GM12878 (cell line): ENCODE results near the gene VRK3. TPM values are rescaled to one million over a fixed set of nuclear protein-coding genes. Genes with fewer than 3 reads are reported as not detected.

Source experiments
- ASH2L ChIP-seq: fragments of 300-600, 200-600 bp; sonication (generic); IDR thresholded peaks from 2 replicates; pipeline ENCODE4 v1.6.1; 2017; ENCODE audit warnings: low read depth, mild to moderate bottlenecking, borderline replicate concordance
- CBX3 ChIP-seq: fragments of 200-600 bp; sonication (generic); IDR thresholded peaks from 2 replicates; pipeline ENCODE4 v1.6.1; 2016; ENCODE audit warnings: low read depth, borderline replicate concordance
- EED ChIP-seq: sonication (generic); IDR thresholded peaks from 2 replicates; pipeline ENCODE4 v1.6.1; 2016; ENCODE audit warnings: antibody characterized with exemption, low read depth
- FOS ChIP-seq: IDR thresholded peaks from 3 replicates; pipeline ENCODE4 v1.6.1; 2011; ENCODE audit warnings: borderline replicate concordance; ENCODE audit not compliant: insufficient read length; ENCODE audit errors: extremely low read depth
- FOXM1 ChIP-seq: IDR thresholded peaks from 2 replicates; pipeline ENCODE4 v1.6.1; 2012; ENCODE audit warnings: low read depth, mild to moderate bottlenecking, inconsistent platforms, low read length, moderate library complexity
- HDAC6 ChIP-seq: fragments of 200-600 bp; sonication (generic); IDR thresholded peaks from one replicate; pipeline ENCODE4 v1.8.0; 2017; ENCODE audit warnings: antibody characterized with exemption; ENCODE audit not compliant: unreplicated experiment
- IKZF1 ChIP-seq: fragments of 450-650 bp; conservative IDR thresholded peaks from 2 replicates; pipeline ENCODE4 v1.6.1; 2017; ENCODE audit warnings: antibody characterized with exemption, mild to moderate bottlenecking
- IRF5 ChIP-seq: fragments of 450-650 bp; IDR thresholded peaks from 2 replicates; pipeline ENCODE4 v1.6.1; 2017; ENCODE audit warnings: borderline replicate concordance
- KAT2A ChIP-seq: conservative IDR thresholded peaks from 2 replicates; pipeline ENCODE4 v1.6.1; 2011; ENCODE audit warnings: low read depth, low read length; ENCODE audit not compliant: control insufficient read depth
- KLF5 ChIP-seq: fragments of 450-650 bp; IDR thresholded peaks from 2 replicates; pipeline ENCODE4 v1.6.1; 2014; ENCODE audit warnings: mild to moderate bottlenecking; ENCODE audit not compliant: partially characterized antibody
- MEF2B ChIP-seq: fragments of 450-650 bp; IDR thresholded peaks from 2 replicates; pipeline ENCODE4 v1.6.1; 2018; ENCODE audit warnings: mild to moderate bottlenecking, moderate library complexity; ENCODE audit not compliant: partially characterized antibody, poor library complexity, severe bottlenecking
- NFXL1 ChIP-seq: fragments of 450-650 bp; IDR thresholded peaks from 2 replicates; pipeline ENCODE4 v1.6.1; 2017; ENCODE audit warnings: antibody characterized with exemption, mild to moderate bottlenecking, borderline replicate concordance
- NKRF ChIP-seq: fragments of 450-650 bp; conservative IDR thresholded peaks from 2 replicates; pipeline ENCODE4 v1.6.1; 2017; ENCODE audit warnings: mild to moderate bottlenecking, moderate library complexity
- NR2C2 ChIP-seq: IDR thresholded peaks from 2 replicates; pipeline ENCODE4 v1.6.1; 2011; ENCODE audit warnings: borderline replicate concordance, low read depth; ENCODE audit not compliant: control insufficient read depth, insufficient read length
- NR2F1 ChIP-seq: fragments of 450-650 bp; conservative IDR thresholded peaks from 2 replicates; pipeline ENCODE4 v1.6.1; 2017; ENCODE audit warnings: mild to moderate bottlenecking
- POLR2AphosphoS2 ChIP-seq: IDR thresholded peaks from 2 replicates; pipeline ENCODE4 v1.6.1; 2011; ENCODE audit warnings: low read depth, mild to moderate bottlenecking, low read length, improper control_type of control experiment, moderate library complexity
- RBBP5 ChIP-seq: fragments of 200-600 bp; sonication (generic); conservative IDR thresholded peaks from 2 replicates; pipeline ENCODE4 v1.6.1; 2016
- SPI1 ChIP-seq: IDR thresholded peaks from 2 replicates; pipeline ENCODE4 v1.6.1; 2011; ENCODE audit warnings: low read depth, mild to moderate bottlenecking, low read length, moderate library complexity, borderline replicate concordance; ENCODE audit not compliant: insufficient read depth
- SRF ChIP-seq, 2 experiments: IDR thresholded peaks; 2 replicates each; pipeline ENCODE4 v1.6.1; 2011; ENCODE audit warnings: low read depth in 2 of 2, low read length in 2 of 2, mild to moderate bottlenecking in 1 of 2, moderate library complexity in 1 of 2
- SUPT20H ChIP-seq: IDR thresholded peaks from 2 replicates; pipeline ENCODE4 v1.6.1; 2011; ENCODE audit warnings: low read depth, mild to moderate bottlenecking, low read length, moderate library complexity, borderline replicate concordance; ENCODE audit not compliant: control insufficient read depth
- TARDBP ChIP-seq: IDR thresholded peaks from 2 replicates; pipeline ENCODE4 v1.6.1; 2016; ENCODE audit warnings: borderline replicate concordance
- TBL1XR1 ChIP-seq: IDR thresholded peaks from 2 replicates; pipeline ENCODE4 v1.6.1; 2012; ENCODE audit warnings: low read depth, low read length, improper control_type of control experiment
- ZZZ3 ChIP-seq: IDR thresholded peaks from 2 replicates; pipeline ENCODE4 v1.6.1; 2011; ENCODE audit warnings: low read depth; ENCODE audit not compliant: control insufficient read depth, insufficient read length
- polyA plus RNA-seq, 11 experiments: library from polyadenylated mRNA; depleted of rRNA in 4 of 11; unstranded in 6 of 11; stranded (reverse) in 5 of 11; fragments of >200 nt; fragmentation: Nextera tagmentation in 4 of 11; fragmentation: Illumina TruSeq in 1 of 11; extraction: Ambion mirVana in 4 of 11; extraction: Trizol in 1 of 11; gene quantifications; 1 replicate in 1 of 11; 2 replicates in 10 of 11; pipeline versions ENCODE4 v1.2.1 to v1.2.3, GENCODE V29; 2011 to 2016; ENCODE audit warnings: inconsistent platforms in 2 of 11, missing spikeins in 2 of 11, low read depth in 1 of 11
- total RNA-seq, 4 experiments: library from RNA; depleted of rRNA in 3 of 4; stranded (reverse); fragments of >200 nt in 3 of 4; fragmentation: Illumina TruSeq in 1 of 4; extraction: Trizol in 1 of 4; gene quantifications; 2 replicates each; pipeline versions ENCODE4 v1.2.1 to v1.2.3, GENCODE V29; 2013 to 2021
- TF ChIP-seq, protein P1 (sequence below): IDR thresholded peaks from 2 replicates; pipeline ENCODE4 v1.6.1; 2011; ENCODE audit warnings: low read depth, low read length, improper control_type of control experiment, borderline replicate concordance
- TF ChIP-seq, protein P2 (sequence below): IDR thresholded peaks from 2 replicates; pipeline ENCODE4 v1.6.1; 2012; ENCODE audit warnings: low read length, inconsistent platforms

VRK3 gene
- total and polyA plus RNA-seq, 10 of the 15 experiments (the other 5 are each of a cell fraction or from before 2014, with no cell fraction given): 17.3 to 61.9 (median 35.5) TPM

GRCh38 chr19:49929121-49929610 is 96.0 kb downstream of the VRK3 start, which contains the start of the genes ATF5 and NUP62 (continued):
- peak; percentile 68 for TF ChIP-seq KLF5
- TF ChIP-seq HDAC6: peak; percentile 82
- peak; percentile 22 for TF ChIP-seq MEF2B
- TF ChIP-seq SUPT20H: no peak
- TF ChIP-seq RBBP5: no peak
- TF ChIP-seq ZZZ3: no peak
- TF ChIP-seq, protein P1, sequence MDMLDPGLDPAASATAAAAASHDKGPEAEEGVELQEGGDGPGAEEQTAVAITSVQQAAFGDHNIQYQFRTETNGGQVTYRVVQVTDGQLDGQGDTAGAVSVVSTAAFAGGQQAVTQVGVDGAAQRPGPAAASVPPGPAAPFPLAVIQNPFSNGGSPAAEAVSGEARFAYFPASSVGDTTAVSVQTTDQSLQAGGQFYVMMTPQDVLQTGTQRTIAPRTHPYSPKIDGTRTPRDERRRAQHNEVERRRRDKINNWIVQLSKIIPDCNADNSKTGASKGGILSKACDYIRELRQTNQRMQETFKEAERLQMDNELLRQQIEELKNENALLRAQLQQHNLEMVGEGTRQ: no peak
- no peak for TF ChIP-seq SRF (IDR thresholded peaks at IDR 0.05; ENCODE audit: low read depth in 2 of 2, low read length in 2 of 2)
- peak; percentile 75 for TF ChIP-seq NR2F1
- TF ChIP-seq KAT2A: no peak
- no peak for TF ChIP-seq FOS
- TF ChIP-seq TARDBP: 0 out of 2 replicates have a peak, but pooled peaks have one; percentile 52
- peak; percentile 95 for TF ChIP-seq IKZF1
- peak; percentile 39; the same call in 1 of the 2 replicates for TF ChIP-seq NKRF
- peak; percentile 80; the same call in 1 of the 2 replicates for TF ChIP-seq POLR2AphosphoS2
- TF ChIP-seq EED: peak; percentile 77
- no peak for TF ChIP-seq SPI1
- no peak for TF ChIP-seq ASH2L
- no peak for TF ChIP-seq FOXM1
- TF ChIP-seq, protein P2, sequence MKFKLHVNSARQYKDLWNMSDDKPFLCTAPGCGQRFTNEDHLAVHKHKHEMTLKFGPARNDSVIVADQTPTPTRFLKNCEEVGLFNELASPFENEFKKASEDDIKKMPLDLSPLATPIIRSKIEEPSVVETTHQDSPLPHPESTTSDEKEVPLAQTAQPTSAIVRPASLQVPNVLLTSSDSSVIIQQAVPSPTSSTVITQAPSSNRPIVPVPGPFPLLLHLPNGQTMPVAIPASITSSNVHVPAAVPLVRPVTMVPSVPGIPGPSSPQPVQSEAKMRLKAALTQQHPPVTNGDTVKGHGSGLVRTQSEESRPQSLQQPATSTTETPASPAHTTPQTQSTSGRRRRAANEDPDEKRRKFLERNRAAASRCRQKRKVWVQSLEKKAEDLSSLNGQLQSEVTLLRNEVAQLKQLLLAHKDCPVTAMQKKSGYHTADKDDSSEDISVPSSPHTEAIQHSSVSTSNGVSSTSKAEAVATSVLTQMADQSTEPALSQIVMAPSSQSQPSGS: no peak
- TF ChIP-seq NR2C2: no peak
- no peak for TF ChIP-seq IRF5
- TF ChIP-seq TBL1XR1: no peak; the same call in 1 of the 2 replicates
- no peak for TF ChIP-seq NFXL1
- TF ChIP-seq CBX3: no peak
